ENCODE data around the gene HNRNPA2B1.
"Not testable (repeated sequence)": the region's sequence is repeated elsewhere in the genome, so short reads cannot be mapped to it uniquely, and the experiment has no call there.

HNRNPA2B1 gene

DNA sequence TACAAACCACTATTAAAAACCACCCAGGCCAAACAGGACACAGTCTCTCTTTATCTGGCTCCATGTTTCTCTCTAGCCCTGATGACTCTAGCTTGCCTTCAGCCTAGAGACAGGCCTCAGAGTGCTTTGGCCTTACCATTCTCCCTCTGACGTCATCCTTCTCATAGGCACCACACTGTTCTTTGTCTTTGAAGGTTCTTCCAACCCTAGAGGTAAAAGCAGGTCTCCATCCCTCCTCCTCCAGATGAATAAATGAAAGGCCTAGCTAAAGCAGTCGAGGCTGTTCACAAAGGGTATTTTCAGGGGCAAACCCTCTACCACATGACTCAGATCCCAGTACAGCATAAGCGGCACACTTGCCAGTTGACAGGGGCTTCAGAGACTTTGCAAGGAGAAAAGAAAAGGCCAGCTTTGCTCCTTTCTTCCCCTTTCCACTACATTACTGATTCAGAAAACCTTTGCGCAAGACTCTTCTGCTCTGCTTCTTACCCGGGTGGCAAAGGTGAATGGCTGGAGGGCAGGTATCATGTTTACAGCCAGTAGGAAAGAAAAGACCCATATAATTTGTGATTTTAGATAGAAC, 33.8 kb downstream of the HNRNPA2B1 start:
- no peak for DNase-seq (ENCODE audit: low read depth in 2 of 2)

DNA sequence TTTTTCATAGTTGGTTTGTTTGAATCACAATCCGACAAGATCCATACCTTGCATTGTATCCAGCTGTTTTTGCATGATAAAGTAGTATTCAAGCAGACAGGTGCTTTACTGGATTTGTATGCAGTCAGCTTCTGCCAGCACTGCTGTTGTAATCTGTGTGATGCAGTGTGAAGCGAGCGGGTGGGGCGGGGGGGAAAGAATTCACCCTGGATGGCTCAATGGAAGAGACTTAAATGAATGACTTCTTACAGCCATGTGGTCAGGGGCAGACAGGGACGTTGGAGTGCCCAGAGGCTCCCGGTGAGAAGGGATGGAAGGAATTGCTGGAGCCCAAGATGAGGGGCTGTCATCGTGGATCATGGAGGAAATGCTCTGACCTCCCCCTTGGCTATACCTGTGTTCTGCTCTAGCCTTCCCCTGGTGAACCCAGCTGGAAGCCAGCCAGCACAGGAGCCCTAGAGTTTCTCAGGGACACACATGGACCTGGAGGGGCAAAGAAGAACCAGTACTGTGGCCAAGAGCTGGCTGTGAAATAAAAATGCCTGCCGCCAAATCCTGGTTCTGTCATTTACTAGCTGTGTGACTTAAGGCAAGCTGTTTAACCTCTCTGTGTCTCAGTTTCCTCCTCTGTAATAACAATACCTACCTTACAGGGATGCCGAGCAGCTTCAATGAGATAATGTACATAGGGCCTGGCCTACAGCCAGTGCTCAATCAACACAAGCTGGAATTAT, 34.4 kb downstream of the HNRNPA2B1 start:
- no peak for DNase-seq (ENCODE audit: low read depth in 2 of 2)

DNA sequence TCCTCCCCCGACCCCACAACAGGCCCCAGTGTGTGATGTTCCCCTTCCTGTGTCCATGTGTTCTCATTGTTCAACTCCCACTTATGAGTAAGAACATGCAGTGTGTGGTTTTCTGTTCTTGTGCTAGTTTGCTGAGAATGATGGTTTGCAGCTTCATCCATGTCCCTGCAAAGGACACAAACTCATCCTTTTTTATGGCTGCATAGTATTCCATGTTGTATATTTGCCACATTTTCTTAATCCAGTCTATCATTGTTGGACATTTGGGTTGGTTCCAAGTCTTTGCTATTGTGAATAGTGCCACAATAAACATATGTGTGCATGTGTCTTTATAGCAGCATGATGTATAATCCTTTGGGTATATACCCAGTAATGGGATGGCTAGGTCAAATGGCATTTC, 36.7 kb downstream of the HNRNPA2B1 start:
- not testable (repeated sequence) for DNase-seq (ENCODE audit: low read depth in 2 of 2)

DNA sequence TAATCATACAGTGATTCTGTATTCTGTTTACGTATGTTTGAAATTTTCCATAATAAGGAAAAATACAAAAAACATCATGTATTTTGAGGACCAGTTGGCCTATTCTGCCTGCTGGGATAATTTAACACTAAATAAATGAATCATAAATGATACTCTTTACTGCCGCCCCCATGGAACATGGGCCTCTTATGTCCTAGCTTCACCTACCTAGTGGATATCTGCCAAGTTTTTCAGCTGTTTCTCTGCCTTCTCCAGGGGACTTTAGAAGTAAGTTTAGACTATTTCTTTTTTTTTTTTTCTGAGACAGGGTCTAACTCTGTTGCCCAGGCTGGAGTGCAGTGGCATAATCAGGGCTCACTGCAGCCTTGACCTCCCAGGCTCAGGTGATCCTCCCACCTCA, 38.1 kb downstream of the HNRNPA2B1 start:
- DNase-seq (ENCODE audit: low read depth in 2 of 2), result no peak

DNA sequence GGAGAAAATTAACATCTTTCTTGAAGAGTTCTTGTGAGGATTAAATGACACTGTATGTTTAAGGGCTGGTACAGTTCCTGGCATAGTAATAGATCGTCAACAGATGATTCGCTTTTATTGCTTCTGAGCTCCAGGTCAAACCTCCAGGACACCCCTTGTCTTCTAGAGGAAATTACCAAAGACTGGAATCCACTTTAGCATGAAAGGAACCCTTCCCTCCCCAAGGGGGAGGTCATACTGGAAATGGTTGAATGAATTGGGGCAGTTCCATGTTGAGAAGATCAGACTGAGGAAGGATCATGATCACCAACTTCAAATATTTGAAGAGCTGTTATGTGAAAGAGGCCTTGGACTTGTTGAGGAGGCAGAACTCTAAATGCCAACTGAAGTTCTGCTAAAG, 39.6 kb downstream of the HNRNPA2B1 start:
- no peak for DNase-seq (ENCODE audit: low read depth in 2 of 2)

DNA sequence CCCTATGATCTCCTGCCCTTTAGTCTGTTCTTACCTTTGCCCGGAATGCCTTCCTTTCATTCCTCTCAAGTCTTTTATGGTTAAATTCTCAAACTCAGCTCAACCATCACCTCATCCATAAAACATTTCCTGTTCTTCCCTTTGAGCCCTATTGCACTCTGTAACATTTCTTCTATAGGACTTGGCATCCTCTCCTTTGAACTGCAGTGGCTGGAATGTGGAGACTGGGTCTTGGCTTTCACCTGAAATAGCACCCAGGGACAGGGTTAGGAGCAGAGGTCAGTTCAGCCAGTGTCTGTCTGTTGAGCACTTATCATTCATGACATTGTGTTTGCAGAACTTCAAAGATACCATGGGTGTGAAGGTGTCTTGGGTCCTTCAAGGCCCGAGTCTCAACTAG, 41.3 kb downstream of the HNRNPA2B1 start:
- no peak for DNase-seq (ENCODE audit: low read depth in 2 of 2)

DNA sequence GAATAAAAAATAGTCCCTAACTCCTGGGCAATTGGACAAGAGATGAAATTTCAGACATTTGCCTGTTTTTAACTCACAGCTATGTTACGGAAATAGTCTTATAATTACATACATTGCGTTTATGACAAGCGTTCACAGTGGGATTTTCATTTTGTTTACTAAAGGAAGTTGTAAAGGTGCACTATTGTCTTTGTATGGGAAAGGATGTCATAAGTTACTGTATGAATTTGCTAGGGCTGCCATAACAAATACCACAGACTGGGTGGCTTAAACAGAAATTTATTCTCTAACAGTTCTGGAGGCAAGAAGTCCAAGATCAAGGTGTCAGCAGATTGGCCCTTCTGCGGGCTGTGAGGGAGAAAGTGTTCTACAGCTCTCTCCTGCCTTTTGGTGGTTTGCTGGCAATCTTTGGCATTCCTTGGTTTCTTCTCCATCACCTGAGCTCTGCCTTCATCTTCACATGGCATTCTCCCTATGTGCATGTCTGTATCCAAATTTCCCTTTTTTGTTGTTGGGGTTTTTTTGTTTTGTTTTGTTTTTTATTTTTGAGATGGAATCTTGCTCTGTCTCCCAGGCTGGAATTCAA, 42.9 kb downstream of the HNRNPA2B1 start:
- no peak for DNase-seq (ENCODE audit: low read depth in 2 of 2)

DNA sequence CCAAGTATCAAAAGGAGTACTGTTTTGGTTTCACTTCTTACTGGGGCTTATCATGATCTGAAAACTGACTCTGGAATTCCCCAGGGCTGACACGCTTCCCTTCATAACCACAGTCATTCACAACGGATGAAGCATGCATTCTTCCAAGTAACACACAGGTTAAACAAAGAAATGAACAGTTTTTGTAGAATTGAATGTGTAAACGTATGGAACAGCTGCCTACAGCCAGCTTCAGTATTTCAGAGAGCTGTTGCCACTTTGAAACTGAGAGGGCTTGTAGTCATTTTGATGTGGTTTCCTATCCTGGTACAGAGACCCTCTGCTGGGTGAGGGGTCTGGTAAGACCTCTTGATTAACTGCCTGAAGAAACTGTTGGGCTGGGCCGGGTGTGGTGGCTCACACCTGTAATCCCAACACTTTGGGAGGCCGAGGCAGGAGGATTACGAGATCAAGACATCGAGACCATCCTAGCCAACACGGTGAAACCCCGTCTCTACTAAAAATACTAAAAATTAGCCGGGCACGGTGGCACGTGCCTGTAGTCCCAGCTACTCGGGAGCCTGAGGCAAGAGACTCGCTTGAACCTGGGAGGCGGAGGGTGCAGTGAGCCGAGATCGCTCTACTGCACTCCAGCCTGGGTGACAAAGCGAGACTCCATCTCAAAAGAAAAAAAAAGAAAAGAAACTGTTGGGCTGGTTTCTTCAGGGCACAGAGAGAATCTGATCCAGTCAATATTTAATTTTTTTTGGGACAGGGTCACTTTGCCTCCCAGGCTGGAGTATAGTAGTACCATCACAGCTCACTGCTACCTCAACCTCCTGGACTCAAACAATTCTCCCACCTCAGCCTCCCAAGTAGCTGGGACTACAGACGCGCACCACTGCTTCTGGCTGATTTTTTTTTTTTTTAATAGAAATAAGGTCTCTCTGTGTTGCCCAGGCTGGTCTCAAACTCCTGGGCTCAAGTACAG, 43.8 kb downstream of the HNRNPA2B1 start:
- peak; percentile 41 to 57 for DNase-seq (ENCODE audit: low read depth in 2 of 2)

DNA sequence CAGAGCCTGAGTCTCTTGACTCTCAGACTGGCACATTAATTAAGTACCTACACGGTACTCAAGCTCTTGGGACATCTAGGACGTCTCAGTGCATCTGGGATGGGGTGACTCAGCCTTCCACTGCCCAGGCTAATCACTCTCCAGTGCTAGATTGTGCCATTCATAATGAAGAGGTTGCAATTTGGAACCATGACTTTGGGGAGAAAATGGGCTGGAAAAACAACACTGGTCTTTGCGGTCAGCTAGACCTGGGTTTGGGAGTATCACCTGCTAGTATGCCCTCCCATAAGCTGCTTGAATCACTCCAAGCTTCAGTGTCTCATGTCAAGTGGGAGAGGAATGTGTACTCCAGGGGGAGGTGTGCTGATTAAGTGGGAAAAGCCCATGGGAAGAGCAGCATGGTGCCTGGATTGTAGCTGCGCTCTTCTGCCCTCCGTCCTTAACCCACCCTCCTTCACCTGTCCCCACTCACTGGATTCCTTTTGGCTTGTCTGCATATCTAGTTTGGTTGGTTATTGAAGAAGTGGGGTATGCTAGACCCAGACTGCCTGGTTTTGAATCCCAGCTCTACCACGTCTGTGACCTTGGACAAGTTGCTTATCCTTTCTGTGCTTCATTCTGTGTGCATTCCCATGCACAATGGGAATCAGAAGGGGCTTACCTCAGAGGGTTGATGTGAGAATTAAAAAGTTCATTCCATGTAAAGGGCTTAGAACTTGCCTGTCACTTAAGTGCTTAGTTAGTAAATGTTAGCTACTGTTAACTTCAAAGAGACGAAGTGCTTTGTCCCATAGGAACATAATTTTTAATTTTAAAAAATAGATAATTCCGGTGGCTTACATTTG, 44.8 kb downstream of the HNRNPA2B1 start:
- no peak for DNase-seq (ENCODE audit: low read depth in 2 of 2)

DNA sequence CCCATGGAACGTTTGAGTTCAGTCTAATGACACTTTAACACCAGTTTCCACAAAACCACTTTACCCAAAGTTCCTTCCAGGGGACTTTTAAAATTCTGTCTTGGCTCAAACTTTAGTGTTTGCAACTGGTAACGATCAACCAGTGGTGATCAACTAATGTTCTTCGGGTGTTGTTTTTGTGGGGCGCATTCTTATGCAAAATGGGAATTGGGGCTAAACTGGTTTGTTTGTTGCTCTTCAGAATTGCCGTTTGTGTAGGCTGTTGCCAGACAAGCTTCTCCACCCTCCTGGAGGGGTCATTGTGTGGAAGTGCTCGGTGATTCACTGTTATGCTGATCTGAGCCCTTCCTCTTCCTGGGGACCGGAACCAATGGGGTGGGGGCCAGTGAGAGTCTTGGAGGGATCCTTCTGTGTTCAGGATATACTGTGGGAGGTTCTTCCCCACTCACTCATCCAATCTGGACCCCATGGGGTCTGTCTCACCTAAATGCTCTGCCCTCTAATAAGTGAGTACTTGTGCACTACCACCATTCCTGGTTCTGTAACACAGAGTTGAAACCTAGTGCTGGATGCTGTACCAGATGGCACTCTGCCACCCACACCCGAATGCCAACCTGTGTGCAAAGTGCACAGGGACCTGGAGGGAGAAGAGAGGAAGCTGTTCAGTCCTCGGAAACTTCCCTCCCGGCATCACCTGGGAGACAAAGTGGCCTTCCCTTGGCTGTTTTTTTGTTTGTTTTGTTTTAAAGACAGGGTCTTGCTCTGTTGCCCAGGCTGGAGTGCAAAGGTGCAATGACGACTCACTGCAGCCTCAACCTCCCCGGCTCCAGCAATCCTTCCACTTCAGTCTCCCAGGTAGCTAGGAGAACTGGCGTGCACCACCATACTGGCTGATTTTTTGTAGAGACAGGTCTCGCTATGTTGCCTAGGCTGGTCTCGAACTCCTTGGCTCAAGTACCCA, 46.4 kb downstream of the HNRNPA2B1 start:
- DNase-seq (ENCODE audit: low read depth in 2 of 2), result no peak

DNA sequence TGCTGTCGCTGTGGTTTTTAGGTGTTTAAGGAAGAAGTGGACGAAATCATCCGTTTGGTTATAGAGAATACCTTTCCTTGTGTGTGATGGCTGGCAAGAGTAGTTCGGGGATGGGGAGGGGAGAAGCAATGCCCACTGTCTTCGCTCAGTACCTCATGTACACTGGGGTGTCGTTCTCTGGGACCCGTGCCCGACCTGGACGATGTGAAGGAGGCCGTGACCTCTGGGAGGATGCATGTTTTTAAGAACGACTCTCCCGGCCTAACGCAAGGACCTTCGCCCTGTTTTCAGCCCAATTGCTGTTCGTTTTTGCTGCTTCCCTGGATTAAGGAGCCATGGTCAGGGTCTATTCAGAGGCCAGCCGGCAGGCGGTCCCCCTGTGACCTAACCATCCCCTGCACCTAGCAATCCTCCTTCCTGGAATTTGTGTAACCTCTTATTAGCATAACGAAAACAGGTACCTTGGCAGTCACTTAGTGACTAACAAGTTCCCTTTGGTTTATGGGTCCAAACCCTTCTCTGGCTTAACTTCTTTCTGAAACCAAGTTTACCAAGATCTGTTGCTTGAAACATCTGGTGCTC, 47.2 kb downstream of the HNRNPA2B1 start:
- peak in 1 of 2 donors; percentile 17 for DNase-seq (ENCODE audit: low read depth in 2 of 2)

DNA sequence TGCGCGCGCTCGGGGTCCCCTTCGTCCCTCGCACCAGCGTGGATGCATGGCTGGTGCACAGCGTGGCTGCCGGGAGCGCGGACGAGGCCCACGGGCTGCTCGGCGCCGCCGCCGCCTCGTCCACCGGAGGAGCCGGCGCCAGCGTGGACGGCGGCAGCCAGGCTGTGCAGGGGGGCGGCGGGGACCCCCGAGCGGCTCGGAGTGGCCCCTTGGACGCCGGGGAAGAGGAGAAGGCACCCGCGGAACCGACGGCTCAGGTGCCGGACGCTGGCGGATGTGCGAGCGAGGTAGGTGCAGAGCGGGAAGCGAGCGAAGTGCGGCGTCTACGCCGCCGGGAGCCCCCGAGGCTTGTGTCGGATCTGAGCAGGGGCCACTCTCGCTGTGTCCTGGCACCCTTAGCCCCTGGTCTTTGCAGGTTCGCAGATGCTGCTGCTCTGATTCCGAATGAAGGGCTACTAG, 47.7 kb downstream of the HNRNPA2B1 start:
- peak in 1 of 2 donors; percentile 23 for DNase-seq (ENCODE audit: low read depth in 2 of 2)

DNA sequence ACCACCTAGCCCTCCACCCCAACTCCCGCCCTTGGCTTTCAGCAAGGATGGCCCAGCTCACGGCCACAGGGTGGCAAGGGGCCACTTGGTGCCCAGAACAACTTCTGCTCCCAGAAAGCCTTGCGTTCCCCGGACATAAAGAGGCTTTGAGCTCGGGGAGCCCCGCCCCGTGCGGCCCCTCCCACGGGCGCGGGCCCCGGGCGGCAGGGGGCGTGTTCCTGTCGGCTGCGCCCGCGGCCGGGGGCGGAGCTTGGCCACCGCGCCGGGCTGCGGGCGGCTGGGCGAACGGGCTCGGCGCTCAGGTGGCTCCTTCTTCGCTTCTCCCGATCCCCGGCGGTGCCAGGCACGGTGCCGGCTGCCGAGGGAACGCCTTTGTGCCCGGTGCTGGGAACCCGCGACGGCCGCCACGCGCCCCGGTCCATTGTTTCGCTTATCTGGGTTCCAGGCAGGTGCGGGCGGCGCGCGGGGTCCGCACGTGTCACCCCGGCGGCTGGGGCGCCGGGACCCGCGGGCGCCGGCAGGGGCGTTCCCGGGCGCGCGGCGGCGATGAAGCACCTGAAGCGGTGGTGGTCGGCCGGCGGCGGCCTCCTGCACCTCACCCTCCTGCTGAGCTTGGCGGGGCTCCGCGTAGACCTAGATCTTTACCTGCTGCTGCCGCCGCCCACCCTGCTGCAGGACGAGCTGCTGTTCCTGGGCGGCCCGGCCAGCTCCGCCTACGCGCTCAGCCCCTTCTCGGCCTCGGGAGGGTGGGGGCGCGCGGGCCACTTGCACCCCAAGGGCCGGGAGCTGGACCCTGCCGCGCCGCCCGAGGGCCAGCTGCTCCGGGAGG, 48.4 kb downstream of the HNRNPA2B1 start, which contains the start of gene NFE2L3:
Gene NFE2L3, plus strand, starts transcription at position 246 of the 829 bp plus-strand sequence. Its CDS starts 301 bp downstream, at position 547.
- peak; percentile 52 to 78 for DNase-seq (ENCODE audit: low read depth in 2 of 2)

DNA sequence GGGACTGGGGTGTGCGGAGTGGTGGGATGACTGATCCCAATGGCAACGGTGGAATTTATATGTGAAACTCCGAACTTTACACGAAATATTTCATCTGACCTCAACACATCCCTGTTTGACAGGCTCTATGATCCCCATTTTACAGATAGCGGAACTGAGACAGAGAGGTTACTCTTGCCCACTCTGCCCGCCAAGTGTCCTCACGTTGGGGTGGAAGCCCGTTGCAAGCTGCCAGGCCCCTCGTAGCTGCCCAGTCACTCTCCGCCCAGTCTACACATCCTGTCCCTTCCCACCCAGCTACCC, 48.9 kb downstream of the HNRNPA2B1 start:
- no peak for DNase-seq (ENCODE audit: low read depth in 2 of 2)

DNA sequence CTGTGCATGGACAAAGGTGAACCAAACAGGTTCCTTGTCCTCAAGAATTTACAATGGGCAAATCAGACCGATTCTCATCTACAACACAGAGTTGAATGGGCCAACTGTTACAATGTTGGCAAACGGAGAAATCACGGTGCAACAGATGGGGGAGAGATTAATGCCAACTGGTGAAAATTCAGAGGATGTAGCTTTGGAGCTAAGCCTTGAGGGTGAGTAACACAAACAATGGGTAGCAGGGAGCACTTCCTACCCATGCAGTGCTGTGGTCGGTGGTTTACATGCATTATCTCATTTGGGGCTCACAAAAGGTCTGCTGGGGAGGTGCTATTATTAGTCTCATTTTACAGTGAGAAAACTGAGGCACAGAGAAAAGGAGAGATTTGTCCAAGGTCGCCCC, 49.5 kb downstream of the HNRNPA2B1 start:
- no peak for DNase-seq (ENCODE audit: low read depth in 2 of 2)

DNA sequence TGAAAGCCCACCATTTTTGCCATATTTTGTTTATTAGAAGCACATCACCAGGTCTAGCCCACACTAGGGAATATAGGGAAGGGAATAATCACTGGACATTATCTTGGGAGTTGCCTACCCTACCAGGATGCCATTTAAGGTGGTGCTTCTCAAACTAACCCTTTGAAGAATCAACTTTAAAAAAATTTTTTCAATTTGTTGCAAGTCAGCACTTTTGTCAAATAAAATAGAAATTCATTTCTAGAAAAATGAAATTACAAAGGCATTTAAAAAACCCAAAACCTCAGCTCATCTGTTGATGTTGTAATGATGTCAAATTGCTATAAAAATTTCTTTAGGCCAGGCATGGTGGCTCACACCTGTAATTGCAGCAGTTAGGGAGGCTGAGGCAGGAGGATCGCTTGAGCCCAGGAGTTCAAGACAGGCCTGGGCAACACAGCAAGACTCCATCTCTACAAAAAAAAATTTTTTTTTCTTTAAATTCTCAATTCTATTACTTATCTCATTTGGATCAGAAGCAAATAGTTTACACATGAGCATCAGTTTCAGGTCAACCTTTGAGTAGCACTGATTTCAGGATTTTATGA, 51.1 kb downstream of the HNRNPA2B1 start:
- no peak for DNase-seq (ENCODE audit: low read depth in 2 of 2)

DNA sequence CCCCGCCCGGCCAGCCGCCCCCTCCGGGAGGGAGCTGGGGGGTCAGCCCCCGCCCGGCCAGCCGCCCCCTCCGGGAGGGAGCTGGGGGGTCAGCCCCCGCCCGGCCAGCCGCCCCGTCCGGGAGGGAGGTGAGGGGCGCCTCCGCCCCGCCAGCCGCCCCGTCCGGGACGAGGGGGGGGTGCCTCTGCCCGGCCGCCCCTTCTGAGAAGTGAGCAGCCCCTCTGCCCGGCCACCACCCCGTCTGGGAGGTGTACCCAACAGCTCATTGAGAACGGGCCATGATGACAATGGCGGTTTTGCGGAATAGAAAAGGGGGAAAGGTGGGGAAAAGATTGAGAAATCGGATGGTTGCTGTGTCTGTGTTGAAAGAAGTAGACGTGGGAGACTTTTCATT, 52.2 kb downstream of the HNRNPA2B1 start:
- DNase-seq (ENCODE audit: low read depth in 2 of 2), result not testable (repeated sequence)

DNA sequence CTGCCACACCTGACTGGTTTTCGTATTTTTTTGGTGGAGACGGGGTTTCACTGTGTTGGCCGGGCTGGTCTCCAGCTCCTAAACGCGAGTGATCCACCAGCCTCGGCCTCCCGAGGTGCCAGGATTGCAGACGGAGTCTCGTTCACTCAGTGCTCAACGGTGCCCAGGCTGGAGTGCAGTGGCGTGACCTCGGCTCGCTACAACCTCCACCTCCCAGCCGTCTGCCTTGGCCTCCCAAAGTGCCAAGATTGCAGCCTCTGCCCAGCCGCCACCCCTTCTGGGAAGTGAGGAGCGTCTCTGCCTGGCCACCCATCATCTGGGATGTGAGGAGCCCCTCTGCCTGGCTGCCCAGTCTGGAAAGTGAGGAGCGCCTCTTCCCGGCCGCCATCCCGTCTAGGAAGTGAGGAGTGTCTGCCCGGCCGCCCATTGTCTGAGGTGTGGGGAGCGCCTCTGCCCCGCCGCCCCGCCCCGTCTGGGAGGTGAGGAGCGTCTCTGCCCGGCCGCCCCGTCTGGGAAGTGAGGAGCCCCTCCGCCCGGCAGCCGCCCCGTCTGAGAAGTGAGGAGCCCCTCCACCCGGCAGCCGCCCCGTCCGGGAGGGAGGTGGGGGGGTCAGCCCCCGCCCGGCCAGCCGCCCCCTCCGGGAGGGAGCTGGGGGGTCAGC, 52.8 kb downstream of the HNRNPA2B1 start:
- DNase-seq (ENCODE audit: low read depth in 2 of 2), result not testable (repeated sequence)
